Heart left ventricle (tissue), 13 donors: Measurements from ENCODE around the gene FOSL2.

Experiments
- CTCF ChIP-seq, 12 donors: fragments of 200-600 bp; sonication (generic) in 4 of 12; IDR thresholded peaks; one replicate each; pipeline versions ENCODE4 v1.5.0 to v1.8.0; 2018 to 2022; ENCODE audit warnings: antibody characterized with exemption in 12 of 12, mild to moderate bottlenecking in 5 of 12
- POLR2A ChIP-seq, 2 donors: fragments of 450-650 bp; IDR thresholded peaks; one replicate each; pipeline ENCODE4 v1.6.1; 2017; ENCODE audit warnings: antibody characterized with exemption in 2 of 2, mild to moderate bottlenecking in 2 of 2, moderate library complexity in 2 of 2
- donor health status: ischemic (EF 13 %, LVEDD 7.1; RV severe dilation, severe dysfunction).
- donor health status: DM: no; HTN: yes; CAD: no.
- donor health status: DM: no; HTN: no; CAD: no.
- donor health status: ischemic (EF 25% LVEDD 6.9; RV normal size, moderate dysfunction).
- donor health status: ischemic (EF 25% LVEDD 5.7; RV mildly dilated, moderate dysfunction).
- donor health status: ischemic (EF 35%, LVEDD 5.7; RV mildly dilated, moderate dysfunction).
- donor health status: nonischemic (EF 11% LVEDD 7.7; RV severe dilation, severe dysfunction).
- donor health status: DM: yes; HTN: yes; CAD: no.
- donor health status: PGD.
- donor health status: ischemic (EF 29% LVEDD 5.4; RV normal size, mild dysfunction).
- donor health status: nonischemic (EF 23%, LVEDD 6.1; RV moderate dilation, normal function).

- TF ChIP-seq CTCF (IDR thresholded peaks at IDR 0.05) (no peak), POLR2A (IDR thresholded peaks at IDR 0.05) (no peak)
Measured at GRCh38 chr2:28346587-28346986, 46.1 kb upstream of the FOSL2 start.
